CD4-positive, CD25-positive, alpha-beta regulatory T cell (primary cell): Measurements from ENCODE around the gene ATP9B. TPM values are rescaled to one million over a fixed set of nuclear protein-coding genes. Genes with fewer than 3 reads are reported as not detected.

ENCODE experiments used
- ATAC-seq, 2 donors: fragments of 150-1000 bp; cut with Tn5 transposase; one replicate each; pipeline ENCODE4 v1.10.0; 2021; ENCODE audit warnings: low read depth in 2 of 2, moderate number of reproducible peaks in 2 of 2, moderate library complexity in 1 of 2
- DNase-seq, 3 donors: peaks; one replicate each; pipeline versions ENCODE4 v3.0.0 to v3.0.0-alpha.2; 2012 to 2022; ENCODE audit warnings: mixed read lengths in 1 of 3
- H3K27ac ChIP-seq: one replicate; pipeline ENCODE4 v1.7.0; 2013; ENCODE audit warnings: mild to moderate bottlenecking, low read length; ENCODE audit not compliant: insufficient read depth, poor library complexity, severe bottlenecking
- H3K27me3 ChIP-seq: one replicate; pipeline ENCODE4 v1.7.0; 2013; ENCODE audit warnings: low read length; ENCODE audit not compliant: control insufficient read depth, insufficient read depth
- H3K36me3 ChIP-seq: one replicate; pipeline ENCODE4 v1.7.0; 2013; ENCODE audit warnings: mild to moderate bottlenecking, low read length, moderate library complexity; ENCODE audit not compliant: control insufficient read depth, insufficient read depth
- H3K4me1 ChIP-seq: 2 replicates; pipeline ENCODE4 v1.7.0; 2013; ENCODE audit warnings: mild to moderate bottlenecking, low read length; ENCODE audit not compliant: insufficient read depth, control insufficient read depth, poor library complexity, severe bottlenecking
- H3K4me3 ChIP-seq: one replicate; pipeline ENCODE4 v1.7.0; 2013; ENCODE audit warnings: low read depth, mild to moderate bottlenecking, low read length, moderate library complexity
- H3K9me3 ChIP-seq, 2 experiments: 1 replicate in 1 of 2; 2 replicates in 1 of 2; pipeline ENCODE4 v1.7.0; 2013; ENCODE audit warnings: low read length in 2 of 2, mild to moderate bottlenecking in 1 of 2, moderate library complexity in 1 of 2; ENCODE audit not compliant: control insufficient read depth in 2 of 2
- H3K27ac Mint-ChIP-seq, 3 donors: one replicate each; pipeline ENCODE4 v1.8.0; 2020 to 2022; ENCODE audit warnings: mild to moderate bottlenecking in 3 of 3, mixed read lengths in 3 of 3, moderate library complexity in 2 of 3
- H3K27me3 Mint-ChIP-seq: one replicate; pipeline ENCODE4 v1.8.0; 2022; ENCODE audit warnings: mild to moderate bottlenecking, mixed read lengths
- H3K36me3 Mint-ChIP-seq: one replicate; pipeline ENCODE4 v1.8.0; 2020; ENCODE audit warnings: mixed read lengths
- H3K4me1 Mint-ChIP-seq, 4 donors: one replicate each; pipeline ENCODE4 v1.8.0; 2020 to 2022; ENCODE audit warnings: mixed read lengths in 4 of 4, mild to moderate bottlenecking in 1 of 4
- H3K4me3 Mint-ChIP-seq, 4 donors: one replicate each; pipeline ENCODE4 v1.8.0; 2020 to 2022; ENCODE audit warnings: mild to moderate bottlenecking in 4 of 4, mixed read lengths in 4 of 4, moderate library complexity in 3 of 4
- H3K9me3 Mint-ChIP-seq, 7 donors: one replicate each; pipeline ENCODE4 v1.8.0; 2020 to 2022; ENCODE audit warnings: mixed read lengths in 7 of 7, mild to moderate bottlenecking in 3 of 7, moderate library complexity in 2 of 7
- polyA plus RNA-seq, 4 donors: library from polyadenylated mRNA; unstranded; fragments of 300-500 nt; fragmentation: Illumina TruSeq; gene quantifications; one replicate each; pipeline ENCODE4 v1.2.3, GENCODE V29; 2021
- total RNA-seq: library from RNA; stranded (reverse); gene quantifications from one replicate; pipeline ENCODE4 v1.2.3, GENCODE V29; 2022

ATP9B gene
- total and polyA plus RNA-seq, 5 donors from 2014 or later: 14.1 to 75.3 (median 17.6) TPM

DNA sequence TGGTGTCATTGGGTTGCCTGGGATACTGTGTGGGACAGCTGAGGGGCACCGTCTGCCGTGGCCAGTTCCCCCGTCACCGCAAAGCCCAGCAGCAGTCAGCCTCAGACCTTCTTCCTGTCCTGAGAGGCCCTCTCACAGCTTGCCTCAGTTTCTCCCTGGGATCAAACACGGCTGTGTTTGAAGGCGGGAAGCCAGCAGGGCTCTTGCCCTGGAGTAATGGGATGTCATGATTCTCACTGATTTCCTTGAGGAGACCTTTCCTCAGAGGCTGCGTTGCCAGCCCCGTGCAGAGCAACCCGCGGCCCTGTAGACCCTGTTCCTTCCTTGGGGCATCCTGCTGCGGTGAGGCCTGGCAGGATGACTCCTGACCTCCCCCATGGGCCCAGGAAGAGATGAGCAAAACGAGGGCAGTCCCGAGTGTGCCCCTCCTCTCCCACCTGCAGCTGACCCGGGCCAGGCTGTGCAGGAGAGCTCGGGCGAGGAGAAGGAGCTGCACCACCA, 312.7 kb downstream of the ATP9B start:
- Histone ChIP-seq H3K4me3 (no peak overlapping the region), H3K27me3 (no peaks in the 10 kb centered on the region), H3K27ac (no peak overlapping the region), H3K4me1 (peaks cover 7% of the 10 kb centered on the region), H3K36me3 (peaks cover 10% of the 10 kb centered on the region), H3K9me3 (no peaks in the 10 kb centered on the region)
- Mint-ChIP-seq H3K4me3 (no peak overlapping the region), H3K9me3 (no peaks in the 10 kb centered on the region), H3K27ac (no peak overlapping the region), H3K36me3 (peaks cover 9% of the 10 kb centered on the region), H3K27me3 (peaks cover 4% of the 10 kb centered on the region), H3K4me1 (peaks cover 0 to 15% (median 7%) of the 10 kb centered on the region in 4 donors)
- ATAC-seq: no peak
- no peak for DNase-seq

DNA sequence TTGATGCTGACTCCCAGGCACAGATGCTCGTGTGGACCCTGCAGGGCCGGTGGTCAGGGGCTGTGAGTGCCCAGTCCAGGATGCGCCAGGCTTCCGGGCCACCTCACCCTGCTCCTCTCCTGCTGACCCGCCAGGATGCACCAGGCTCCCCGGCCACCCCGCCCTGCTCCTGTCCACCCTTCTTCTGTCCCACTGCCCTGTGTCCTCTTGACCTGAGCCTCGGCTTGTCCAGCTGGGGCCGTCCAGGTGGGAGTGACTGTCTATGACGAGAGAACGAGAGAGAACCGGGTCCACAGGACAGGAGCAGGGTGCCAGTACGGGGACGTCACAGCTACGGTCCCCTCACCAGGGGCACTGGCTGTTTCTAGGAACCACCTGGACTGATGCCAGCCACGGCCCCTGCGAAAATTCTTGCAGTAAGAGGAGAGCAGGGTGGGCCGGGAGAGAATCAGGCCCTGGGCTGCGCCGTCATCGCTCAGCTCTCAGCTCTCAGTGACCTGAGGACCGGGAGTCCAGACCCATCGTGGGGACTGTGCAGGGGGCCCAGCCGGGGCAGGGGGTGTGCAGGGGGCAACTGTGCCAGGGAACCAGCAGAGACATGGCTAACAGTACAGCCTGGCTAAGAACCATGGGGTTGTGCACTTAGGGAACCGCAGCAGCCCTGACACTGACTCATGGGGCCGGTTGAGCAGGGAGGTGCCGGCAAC, 313.6 kb downstream of the ATP9B start:
- Mint-ChIP-seq H3K4me3 (no peak overlapping the region), H3K27ac (no peak overlapping the region), H3K4me1 (peaks cover 0 to 15% (median 7%) of the 10 kb centered on the region in 4 donors), H3K36me3 (peaks cover 8% of the 10 kb centered on the region), H3K27me3 (peaks cover 4% of the 10 kb centered on the region), H3K9me3 (no peaks in the 10 kb centered on the region)
- H3K36me3 ChIP-seq: peaks cover 3% of the 10 kb centered on the region
- H3K27ac ChIP-seq: no peak overlapping the region
- no peak for DNase-seq
- H3K4me1 ChIP-seq: peaks cover 7% of the 10 kb centered on the region
- H3K4me3 ChIP-seq: no peak overlapping the region
- H3K27me3 ChIP-seq: no peaks in the 10 kb centered on the region
- ATAC-seq: no peak
- H3K9me3 ChIP-seq: no peaks in the 10 kb centered on the region

DNA sequence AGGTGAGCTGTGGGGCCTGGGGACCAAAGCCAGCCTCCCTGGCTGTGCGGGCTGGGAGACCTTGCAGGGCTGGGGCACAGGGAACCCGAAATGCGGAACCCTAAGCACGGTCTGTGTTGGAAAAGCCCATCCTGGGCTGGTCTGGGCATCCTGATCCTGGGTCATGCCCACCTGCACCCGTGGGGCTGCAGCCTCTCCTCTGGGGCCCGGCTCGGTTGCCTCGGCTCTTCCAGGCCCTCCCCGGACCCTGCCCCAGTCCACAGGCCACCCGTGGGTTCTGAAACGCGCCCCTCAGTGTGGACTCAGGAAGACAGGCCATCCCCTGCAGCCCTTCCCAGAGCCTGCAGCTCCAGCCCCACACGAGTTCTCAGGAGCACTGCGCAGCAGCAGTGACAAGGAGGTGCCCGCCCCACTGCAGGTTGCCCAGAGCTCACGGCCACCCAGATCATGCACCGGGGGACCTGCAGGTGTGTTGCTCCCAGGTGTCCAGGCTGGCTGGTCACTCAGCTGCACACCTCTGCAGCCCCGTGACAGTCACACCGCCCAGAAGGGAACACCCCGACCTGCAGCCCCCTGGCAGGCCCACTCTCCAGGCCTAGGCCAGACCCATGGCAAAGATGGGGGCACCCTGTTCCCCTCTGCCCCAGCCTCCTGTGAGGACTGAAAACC, 314.3 kb downstream of the ATP9B start:
- Mint-ChIP-seq H3K36me3 (peaks cover 4% of the 10 kb centered on the region), H3K4me1 (peaks cover 0 to 13% (median 8%) of the 10 kb centered on the region in 4 donors), H3K27me3 (peaks cover 6% of the 10 kb centered on the region), H3K4me3 (no peak overlapping the region), H3K9me3 (no peaks in the 10 kb centered on the region), H3K27ac (no peak overlapping the region)
- peaks cover 7% of the 10 kb centered on the region for H3K4me1 ChIP-seq
- no peak overlapping the region for H3K27ac ChIP-seq
- no peaks in the 10 kb centered on the region for H3K9me3 ChIP-seq
- ATAC-seq (no peak), DNase-seq (no peak)
- H3K4me3 ChIP-seq: no peak overlapping the region
- H3K36me3 ChIP-seq: no peaks in the 10 kb centered on the region
- H3K27me3 ChIP-seq: no peaks in the 10 kb centered on the region

DNA sequence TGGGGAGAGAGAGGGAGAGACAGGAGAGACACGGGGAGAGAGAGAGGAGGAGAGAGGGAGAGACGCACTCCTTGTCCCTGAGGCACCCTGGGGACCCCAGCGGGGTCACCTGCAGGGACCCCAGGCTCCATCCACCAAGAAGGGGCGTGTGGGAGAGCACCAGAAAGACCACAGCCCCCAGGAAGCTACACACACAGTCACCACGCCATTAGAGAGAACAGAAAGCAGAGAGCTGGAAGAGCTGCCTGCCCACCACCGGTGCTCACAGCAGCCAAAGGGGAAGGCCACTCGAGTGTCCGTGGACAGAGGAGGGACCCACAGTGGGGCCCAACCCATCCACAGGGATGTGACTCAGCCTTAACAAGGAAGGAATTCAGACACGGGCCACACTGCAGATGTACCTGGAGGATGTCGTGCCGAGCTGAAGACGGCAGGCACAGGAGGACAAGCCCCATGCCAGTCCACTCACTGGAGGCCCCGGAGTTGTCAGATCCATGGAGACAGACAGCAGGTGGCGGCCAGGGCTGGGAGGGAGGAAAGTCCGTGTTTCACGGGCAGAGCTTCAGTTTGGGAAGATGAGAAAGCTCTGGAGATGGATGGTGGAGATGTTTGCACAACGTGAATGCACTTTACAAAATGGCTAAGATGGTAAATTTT, 315.1 kb downstream of the ATP9B start:
- peak overlapping the region in 2 of 3 donors; percentile 16 to 25 for H3K27ac Mint-ChIP-seq

DNA sequence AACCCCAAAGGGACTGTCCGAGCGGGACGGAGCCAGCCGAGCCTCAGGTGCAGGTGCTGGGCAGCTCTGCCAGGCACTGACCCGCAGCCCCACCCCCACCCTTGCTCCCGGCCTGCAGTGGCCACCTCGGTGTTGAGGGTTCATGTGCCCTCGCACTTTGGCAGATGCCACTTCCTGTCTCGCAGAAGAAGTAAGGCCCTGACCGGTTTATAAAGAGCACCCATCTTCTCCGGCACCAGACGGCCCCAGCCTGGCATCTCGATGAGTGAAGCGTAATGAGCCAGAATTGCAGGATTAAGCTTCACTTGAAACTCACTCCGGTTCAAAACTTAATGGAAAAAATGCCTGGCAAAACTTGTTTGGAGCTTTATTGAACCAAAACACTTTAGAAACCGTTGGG, 315.6 kb downstream of the ATP9B start:
- no peaks in the 10 kb centered on the region for H3K4me1 ChIP-seq
- DNase-seq (no peak), ATAC-seq (no peak)
- no peaks in the 10 kb centered on the region for H3K9me3 ChIP-seq
- no peaks in the 10 kb centered on the region for H3K36me3 ChIP-seq
- peaks cover 0 to 5% (median 2%) of the 10 kb centered on the region in 4 donors for H3K4me1 Mint-ChIP-seq
- no peak overlapping the region for H3K4me3 ChIP-seq
- H3K9me3 Mint-ChIP-seq: no peaks in the 10 kb centered on the region
- no peak overlapping the region for H3K27ac Mint-ChIP-seq
- no peak overlapping the region for H3K4me3 Mint-ChIP-seq
- H3K27me3 Mint-ChIP-seq: peaks cover 17% of the 10 kb centered on the region
- H3K36me3 Mint-ChIP-seq: no peaks in the 10 kb centered on the region
- H3K27ac ChIP-seq: no peak overlapping the region
- peaks cover 6% of the 10 kb centered on the region for H3K27me3 ChIP-seq

More for the DNA sequence above, 315.1 kb downstream of the ATP9B start:
- Mint-ChIP-seq H3K27me3 (peaks cover 14% of the 10 kb centered on the region), H3K4me1 (peaks cover 0 to 7% (median 5%) of the 10 kb centered on the region in 4 donors), H3K36me3 (no peaks in the 10 kb centered on the region), H3K4me3 (peak overlapping the region in 1 of 4 donors; percentile 68), H3K9me3 (no peaks in the 10 kb centered on the region)
- no peaks in the 10 kb centered on the region for H3K9me3 ChIP-seq
- peaks cover 2% of the 10 kb centered on the region for H3K4me1 ChIP-seq
- H3K27me3 ChIP-seq: peaks cover 4% of the 10 kb centered on the region
- H3K36me3 ChIP-seq: no peaks in the 10 kb centered on the region
- ATAC-seq: no peak
- DNase-seq: no peak
- no peak overlapping the region for H3K27ac ChIP-seq
- H3K4me3 ChIP-seq: no peak overlapping the region

DNA sequence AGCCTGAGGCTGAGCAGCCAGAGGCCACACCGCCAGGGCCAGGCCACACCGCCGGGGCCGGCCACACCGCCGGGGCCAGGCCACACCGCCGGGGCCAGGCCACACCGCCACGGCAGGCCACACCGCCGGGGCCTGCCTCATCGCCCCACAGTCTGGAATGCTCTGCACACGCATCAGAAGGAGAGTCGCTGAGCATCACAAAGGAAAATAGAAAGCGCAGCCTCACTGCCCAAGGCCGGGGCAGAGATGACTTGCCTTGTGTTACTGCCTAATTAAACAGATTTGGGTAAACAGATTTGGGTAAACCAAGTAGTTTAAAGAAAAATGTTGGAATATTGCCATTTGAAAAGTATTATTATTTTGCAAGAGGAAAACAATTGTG, 316.1 kb downstream of the ATP9B start:
- Histone ChIP-seq H3K27me3 (peaks cover 8% of the 10 kb centered on the region), H3K27ac (no peak overlapping the region), H3K4me1 (no peaks in the 10 kb centered on the region), H3K9me3 (no peaks in the 10 kb centered on the region), H3K4me3 (no peak overlapping the region), H3K36me3 (no peaks in the 10 kb centered on the region)
- H3K4me1 Mint-ChIP-seq: peaks cover 2 to 5% (median 3%) of the 10 kb centered on the region in 4 donors
- H3K36me3 Mint-ChIP-seq: no peaks in the 10 kb centered on the region
- no peak overlapping the region for H3K27ac Mint-ChIP-seq
- H3K9me3 Mint-ChIP-seq: no peaks in the 10 kb centered on the region
- DNase-seq (no peak), ATAC-seq (no peak)
- H3K27me3 Mint-ChIP-seq: peaks cover 21% of the 10 kb centered on the region
- no peak overlapping the region for H3K4me3 Mint-ChIP-seq

DNA sequence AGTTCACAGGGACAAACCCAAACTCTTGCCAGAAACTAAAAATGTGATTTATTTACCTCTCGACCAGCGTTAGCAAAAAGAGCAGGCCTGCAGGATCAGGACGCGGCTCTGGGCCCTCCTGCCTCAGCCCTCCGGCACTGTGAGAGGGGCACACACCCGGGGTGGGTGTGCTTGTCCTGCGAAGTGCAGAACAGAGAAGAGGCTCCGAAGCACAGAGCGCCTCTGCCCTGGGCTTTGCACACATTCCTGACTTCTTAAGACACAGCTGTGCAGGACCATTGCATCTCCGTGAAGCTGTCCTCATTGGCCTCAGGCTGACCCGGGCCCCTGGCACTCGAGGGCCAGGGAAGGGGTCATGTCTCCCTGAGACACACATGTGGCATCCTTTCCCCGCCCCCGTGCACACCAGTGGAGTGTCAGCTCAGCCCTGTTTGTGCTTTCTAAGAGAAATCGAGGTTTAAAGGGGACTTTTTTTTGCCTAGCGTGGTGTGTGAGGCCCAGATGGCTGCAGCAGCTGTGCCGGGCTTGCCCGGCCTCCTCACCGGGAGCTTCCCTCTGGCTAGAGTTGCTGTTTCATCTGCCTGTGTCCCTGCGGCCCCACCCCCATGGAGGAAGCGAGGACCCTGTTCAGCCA, 316.6 kb downstream of the ATP9B start:
- peaks cover 8% of the 10 kb centered on the region for H3K27me3 ChIP-seq
- no peaks in the 10 kb centered on the region for H3K4me1 ChIP-seq
- Mint-ChIP-seq H3K4me3 (no peak overlapping the region), H3K27ac (no peak overlapping the region), H3K4me1 (peaks cover 4 to 8% (median 4%) of the 10 kb centered on the region in 4 donors), H3K27me3 (peaks cover 26% of the 10 kb centered on the region), H3K36me3 (no peaks in the 10 kb centered on the region), H3K9me3 (no peaks in the 10 kb centered on the region)
- no peak for ATAC-seq
- no peak overlapping the region for H3K4me3 ChIP-seq
- H3K27ac ChIP-seq: no peak overlapping the region
- H3K9me3 ChIP-seq: no peaks in the 10 kb centered on the region
- no peak for DNase-seq
- no peaks in the 10 kb centered on the region for H3K36me3 ChIP-seq
